NCI-H1694 treated with DMSO at 0.1 percent for 48 hours (cell line): Measurements from ENCODE around the gene SEMA6A.

ENCODE experiments used
- DNase-seq: peaks from one replicate; lab custom pipeline; 2025; lab: John Stamatoyannopoulos, UW

Gene SEMA6A, protein sequence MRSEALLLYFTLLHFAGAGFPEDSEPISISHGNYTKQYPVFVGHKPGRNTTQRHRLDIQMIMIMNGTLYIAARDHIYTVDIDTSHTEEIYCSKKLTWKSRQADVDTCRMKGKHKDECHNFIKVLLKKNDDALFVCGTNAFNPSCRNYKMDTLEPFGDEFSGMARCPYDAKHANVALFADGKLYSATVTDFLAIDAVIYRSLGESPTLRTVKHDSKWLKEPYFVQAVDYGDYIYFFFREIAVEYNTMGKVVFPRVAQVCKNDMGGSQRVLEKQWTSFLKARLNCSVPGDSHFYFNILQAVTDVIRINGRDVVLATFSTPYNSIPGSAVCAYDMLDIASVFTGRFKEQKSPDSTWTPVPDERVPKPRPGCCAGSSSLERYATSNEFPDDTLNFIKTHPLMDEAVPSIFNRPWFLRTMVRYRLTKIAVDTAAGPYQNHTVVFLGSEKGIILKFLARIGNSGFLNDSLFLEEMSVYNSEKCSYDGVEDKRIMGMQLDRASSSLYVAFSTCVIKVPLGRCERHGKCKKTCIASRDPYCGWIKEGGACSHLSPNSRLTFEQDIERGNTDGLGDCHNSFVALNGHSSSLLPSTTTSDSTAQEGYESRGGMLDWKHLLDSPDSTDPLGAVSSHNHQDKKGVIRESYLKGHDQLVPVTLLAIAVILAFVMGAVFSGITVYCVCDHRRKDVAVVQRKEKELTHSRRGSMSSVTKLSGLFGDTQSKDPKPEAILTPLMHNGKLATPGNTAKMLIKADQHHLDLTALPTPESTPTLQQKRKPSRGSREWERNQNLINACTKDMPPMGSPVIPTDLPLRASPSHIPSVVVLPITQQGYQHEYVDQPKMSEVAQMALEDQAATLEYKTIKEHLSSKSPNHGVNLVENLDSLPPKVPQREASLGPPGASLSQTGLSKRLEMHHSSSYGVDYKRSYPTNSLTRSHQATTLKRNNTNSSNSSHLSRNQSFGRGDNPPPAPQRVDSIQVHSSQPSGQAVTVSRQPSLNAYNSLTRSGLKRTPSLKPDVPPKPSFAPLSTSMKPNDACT

DNA sequence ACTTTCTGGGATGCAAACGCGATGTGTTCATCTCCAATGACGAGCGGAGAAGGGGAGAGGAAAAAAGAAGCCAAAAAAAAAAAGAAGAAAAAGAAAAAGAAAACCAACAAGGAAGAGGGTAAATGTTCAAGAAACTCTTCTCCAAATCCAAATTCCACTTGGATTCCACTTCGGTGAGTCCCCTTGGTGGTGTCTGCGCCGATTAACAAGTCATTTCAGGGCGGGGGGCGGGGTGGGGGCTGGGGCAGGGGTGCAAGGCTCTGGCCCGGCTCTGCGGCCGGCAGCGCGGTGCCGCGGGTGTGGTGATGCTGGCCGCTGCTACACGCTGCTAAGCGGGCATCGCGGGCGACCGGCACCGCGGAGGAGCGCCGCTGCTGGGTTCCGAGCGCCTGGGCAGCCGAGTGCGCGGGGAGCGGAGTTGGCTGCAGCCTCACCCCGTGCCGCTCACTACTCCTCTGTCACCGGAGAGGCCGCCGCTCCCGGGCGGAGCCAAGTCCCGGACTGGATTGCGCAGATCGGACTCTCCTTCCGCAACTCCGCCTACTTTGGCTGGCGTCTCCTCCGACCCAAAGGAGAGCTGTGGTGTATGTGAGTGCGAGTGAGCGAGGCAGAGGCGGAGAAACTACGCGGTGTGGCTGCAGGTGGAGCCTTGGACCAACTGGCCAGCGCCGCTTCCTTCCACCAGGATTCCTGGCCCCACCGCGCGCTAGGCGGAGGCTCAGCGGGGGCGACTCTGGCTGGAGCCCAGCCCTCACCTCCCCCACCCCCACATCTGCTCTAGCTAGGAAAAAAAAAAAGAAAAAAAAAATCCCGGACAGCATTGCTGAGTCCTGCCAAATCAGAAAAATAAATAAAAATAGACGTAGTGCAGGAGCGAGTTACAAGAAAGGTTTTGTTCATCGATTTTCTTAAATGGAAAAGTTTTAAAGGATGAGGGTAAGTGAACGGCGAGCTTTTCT lies at the start of gene SEMA6A:
Gene SEMA6A, minus strand, starts transcription at position 457 of the 959 bp plus-strand sequence. CDS start 69,879 bp downstream, outside the sequence.
- peak; percentile 67 for DNase-seq

DNA sequence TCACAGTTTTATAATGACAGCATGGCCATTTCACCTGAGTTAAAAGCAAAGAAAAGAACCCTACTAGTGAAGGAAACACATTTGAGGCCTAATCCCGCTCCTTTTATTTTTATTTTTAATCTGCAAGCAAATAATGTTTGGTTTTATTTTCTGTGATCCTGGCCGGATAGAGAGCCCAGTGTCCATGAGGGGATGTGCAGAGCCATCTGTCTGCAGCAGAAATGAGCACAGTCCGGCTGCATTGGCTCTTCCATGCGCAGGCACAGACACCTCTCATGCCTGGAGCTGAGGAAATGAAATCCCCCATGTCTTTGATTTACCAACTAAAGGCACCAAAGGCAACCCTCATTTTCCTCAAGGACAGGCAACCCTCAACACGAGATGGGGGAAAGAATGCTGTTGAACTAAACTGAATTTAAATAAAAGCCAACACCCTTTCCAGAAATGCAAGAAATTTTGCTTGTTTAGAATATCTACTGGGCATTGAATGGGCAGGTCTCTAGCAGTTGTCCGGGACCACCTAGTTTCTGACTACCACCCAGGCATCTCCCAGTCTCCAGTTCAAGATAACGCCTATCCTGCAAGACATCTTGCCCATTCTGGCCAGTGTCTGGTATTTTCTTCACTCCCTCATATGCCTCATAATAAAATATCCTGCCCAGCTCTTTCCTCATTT lies 47.9 kb upstream of the SEMA6A start:
- DNase-seq = no peak

DNA sequence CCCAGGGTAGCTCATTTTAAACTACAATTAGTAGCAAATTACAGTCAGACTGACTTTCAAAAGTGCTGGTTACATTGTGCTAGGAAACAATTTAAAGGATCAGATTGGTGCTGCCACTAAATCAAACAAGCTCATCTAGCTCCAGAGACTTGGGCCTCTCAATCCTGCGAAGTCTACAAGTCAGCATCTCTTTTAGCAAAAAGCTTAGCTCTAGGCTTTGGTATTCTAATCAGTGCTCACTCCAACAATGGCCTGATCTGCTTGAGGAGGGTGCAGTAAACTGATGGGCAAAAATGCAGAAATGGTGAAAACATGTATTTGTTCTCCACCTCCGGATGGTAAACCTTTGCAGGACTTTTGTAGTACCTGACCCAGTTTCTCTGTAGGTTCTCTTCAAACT lies 47.0 kb upstream of the SEMA6A start:
- no peak for DNase-seq

DNA sequence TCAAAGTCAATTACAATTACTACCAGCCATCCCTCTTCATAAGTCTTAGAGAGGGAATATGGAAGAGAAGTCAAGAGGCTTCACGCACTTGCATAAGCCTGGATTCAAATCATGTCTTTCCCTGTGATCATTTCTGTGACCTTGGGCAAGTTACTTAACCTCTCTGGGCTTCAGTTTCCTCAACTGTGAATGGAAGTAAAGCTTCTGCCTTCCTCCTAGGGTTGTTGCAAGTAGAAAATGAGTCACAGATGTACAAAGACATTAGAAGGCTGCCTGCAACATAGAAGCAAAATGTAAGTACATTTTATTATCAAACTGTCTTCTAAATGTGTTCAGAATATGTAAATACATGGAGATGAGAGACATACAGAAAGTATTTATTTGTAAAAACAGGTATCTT lies 42.3 kb upstream of the SEMA6A start:
- no peak for DNase-seq

DNA sequence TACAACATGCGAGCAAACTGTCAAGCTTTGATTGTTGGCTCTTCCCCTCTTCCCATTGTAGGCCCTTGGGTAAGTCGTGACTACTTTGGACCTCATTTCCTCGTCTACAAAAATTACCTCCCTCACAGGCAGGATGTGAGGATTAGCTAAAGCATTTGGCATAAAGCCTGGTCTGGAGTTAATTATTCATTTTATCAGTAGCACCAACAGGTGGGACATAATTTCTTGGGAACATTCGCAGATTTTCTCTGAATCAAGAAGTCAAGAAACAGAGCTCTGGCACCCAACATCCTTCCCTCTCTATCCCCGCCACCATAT lies 39.9 kb upstream of the SEMA6A start:
- DNase-seq = no peak

DNA sequence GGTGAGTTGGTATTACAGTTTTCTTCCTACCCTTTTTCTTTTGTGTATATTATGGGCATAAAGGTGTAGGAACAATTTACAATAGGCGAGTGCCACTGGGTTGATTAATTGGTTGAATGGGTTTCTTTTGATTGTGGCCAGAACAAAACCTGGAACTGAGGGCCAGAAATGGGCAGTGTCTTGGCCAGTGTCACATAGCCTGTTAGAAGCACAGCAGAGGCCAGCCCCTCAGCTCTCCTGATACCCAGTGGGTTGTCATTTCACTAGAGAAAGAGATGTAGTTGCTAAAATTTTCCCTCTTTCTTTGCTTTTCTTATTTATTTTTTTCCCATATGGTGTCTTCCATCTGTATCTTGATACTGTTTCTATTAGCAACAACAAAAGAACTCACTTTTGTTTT lies 38.8 kb upstream of the SEMA6A start:
- DNase-seq = no peak

DNA sequence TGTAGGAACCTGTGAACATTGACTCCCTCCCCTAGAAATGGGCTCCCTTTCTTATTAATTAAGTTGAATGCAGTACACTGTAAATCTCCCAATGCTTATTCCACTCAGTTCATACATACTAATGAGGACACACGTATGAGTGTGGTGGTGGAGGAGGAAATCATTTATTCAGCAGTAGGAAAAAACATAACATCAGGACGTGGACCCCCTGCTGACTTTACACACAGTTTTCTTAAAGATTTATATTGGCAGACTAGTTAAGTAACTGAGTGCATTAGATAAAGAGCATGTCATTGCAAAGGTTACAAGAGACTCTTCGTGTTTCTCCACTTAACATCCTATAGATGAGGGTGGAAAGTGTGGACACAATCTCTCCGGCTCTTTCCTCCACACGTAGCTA lies 37.8 kb upstream of the SEMA6A start:
- no peak for DNase-seq

DNA sequence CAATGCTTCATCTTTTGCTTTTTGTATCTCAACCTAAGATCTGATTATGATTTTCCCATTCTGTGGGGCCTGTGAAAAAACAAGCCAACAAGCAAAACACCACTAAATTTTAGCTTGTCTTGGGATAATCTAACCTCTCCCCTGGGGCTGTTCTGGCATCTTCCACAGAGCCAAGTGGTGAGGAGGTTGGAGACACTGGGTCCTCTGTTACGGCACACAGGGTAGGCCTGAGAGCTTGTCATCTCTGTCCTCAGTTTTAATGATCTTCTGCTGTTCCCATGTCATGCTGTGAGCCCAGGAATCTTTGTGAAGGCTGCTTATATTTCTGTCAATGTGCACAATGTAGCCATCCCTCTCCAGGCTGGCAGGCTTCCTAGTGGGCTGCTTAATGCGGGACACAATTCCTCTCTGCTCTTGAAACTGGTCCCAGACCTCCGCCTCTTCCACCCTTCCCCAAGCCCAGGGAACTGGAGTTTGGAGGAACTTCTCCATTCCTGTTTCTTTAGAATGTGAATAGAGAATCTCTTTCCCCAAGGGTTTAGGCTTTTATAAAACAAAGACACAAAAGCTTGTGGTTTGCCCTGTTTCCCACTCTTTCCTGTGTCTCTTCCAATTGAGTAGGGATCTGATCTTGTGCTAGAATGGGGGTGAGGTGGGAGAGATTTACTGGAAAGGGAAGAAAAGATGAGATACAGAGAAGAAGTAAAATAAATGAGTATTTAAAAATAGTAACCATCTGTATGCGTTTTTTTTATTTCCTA lies 30.9 kb upstream of the SEMA6A start:
- DNase-seq = no peak

DNA sequence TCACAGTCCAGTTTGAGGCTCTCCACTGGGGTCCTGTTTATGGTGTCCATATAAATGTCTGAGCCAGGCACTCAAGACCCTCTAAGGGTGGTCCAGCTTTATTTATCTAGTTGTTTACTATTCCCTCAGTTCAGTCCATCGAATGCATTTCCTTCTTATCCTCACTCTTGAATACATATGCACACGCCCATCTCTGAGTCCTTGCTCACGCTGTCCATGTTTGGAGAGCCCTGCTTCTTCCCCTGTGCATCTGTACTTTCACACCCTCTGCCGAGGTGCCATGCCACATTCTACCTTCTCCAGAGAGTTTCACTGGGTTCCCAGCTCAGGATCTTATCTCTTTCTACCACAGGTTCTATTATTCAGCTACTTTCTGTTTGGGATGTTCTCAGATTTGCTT lies 30.2 kb upstream of the SEMA6A start:
- DNase-seq = no peak

DNA sequence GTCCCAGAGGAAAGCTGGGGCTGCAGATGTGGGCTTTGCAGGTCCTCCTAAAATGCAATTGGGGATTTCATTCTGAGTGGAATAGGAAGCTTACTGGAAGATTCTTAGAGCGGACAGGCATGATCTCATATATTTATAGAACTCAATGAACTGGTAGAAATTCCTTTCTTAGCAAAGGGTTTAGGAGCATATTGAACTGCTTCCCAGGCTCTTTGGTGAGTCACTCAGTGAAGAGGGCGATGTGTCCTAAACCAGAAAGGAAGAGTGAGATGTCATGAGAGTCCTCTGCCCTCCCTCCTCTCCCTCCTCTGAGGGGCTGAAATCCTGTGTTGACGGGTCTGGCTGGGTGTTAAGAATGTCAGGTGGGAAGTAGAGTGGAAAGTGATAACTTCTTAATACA lies 26.3 kb upstream of the SEMA6A start:
- DNase-seq = no peak

DNA sequence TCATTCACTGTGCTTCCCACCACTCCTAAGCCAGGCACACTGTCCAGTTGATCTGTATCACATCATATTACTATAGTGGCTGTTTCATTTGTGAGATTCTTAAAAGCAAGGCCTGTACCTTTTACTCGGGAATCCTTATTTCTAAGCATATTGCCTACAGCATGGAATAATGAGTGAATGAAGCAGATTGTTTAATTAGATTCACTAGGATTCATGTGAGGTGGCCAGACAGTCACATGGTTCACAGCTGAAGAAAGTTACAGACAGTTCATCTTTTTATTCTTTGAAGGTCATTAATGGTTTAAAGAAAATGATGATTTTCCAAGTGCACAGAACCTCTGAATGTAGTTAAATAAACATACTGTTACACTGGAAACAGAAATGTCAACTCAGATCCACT lies 24.3 kb upstream of the SEMA6A start:
- DNase-seq = no peak

DNA sequence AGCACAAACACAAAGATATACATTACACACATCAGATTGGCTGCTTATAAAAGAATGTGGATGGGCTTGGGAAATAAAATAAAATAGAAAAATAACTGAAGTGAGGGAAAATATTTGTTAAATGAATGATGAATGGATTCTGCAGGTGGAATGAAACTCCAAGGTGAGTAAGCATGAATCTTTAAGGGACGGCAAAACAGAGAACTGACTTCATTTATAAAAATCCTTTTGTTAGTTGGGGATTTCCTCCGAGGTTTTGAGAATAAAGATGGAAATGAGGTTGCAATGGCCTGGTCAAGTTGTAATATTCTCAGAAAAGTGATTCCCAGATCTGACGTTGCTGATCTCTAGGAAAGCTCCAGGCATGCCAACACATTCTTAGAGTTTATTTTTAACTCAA lies 20.9 kb upstream of the SEMA6A start:
- DNase-seq = no peak

DNA sequence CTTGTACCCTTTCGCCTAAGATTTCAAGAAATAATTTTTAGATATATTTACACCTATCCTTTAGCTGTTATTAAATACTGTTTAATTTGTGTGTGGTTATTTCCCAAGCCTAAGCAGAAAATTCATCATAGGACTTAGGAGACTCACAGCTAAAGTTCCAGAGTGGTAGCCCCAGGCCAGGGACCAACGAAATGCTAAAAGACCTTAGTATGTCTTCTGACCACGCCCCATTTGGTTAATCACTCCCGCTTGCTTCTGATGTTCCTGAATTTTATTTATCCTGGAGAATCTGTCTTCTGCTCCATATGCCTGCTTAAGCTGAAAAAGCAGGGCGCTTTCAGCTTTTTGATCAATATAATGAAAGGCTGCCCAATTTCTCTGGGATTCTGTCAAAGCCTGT lies 18.7 kb upstream of the SEMA6A start:
- DNase-seq = no peak

DNA sequence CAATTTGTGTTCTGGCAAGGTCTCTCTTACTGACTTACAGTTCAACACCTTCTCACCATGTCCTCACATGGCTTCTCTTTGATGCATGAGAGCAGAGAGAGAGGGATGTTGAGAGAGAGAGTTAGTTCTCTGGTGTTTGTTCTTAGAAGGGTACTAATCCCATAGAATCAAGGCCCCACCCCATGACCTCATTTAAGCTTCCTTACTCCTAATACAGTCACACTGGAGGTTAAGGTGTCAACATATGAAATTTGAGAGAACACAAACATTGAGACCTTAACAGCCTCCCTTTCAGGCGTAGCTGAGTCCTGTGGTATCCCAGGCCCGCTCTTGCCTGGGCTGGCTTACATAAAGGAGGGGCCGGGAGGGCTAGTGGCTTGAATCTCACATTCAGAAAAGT lies 10.6 kb upstream of the SEMA6A start:
- DNase-seq = no peak

DNA sequence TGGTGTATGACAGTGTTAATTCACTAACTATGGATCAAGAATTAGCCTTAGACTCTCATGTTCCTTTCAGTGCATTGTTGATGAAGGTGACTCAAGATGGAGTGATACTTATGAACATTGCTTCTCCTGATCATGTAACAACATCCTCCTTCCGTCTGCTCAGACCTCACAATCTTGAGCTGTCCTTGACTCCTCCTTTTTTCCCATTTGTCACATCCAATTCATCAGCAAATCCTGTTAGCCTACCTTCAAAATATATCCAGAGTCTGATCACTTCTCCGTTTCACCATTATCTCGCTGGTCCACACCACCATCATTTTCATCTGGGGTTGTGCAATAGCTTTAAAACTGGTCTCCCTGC lies 9.2 kb upstream of the SEMA6A start:
- no peak for DNase-seq

DNA sequence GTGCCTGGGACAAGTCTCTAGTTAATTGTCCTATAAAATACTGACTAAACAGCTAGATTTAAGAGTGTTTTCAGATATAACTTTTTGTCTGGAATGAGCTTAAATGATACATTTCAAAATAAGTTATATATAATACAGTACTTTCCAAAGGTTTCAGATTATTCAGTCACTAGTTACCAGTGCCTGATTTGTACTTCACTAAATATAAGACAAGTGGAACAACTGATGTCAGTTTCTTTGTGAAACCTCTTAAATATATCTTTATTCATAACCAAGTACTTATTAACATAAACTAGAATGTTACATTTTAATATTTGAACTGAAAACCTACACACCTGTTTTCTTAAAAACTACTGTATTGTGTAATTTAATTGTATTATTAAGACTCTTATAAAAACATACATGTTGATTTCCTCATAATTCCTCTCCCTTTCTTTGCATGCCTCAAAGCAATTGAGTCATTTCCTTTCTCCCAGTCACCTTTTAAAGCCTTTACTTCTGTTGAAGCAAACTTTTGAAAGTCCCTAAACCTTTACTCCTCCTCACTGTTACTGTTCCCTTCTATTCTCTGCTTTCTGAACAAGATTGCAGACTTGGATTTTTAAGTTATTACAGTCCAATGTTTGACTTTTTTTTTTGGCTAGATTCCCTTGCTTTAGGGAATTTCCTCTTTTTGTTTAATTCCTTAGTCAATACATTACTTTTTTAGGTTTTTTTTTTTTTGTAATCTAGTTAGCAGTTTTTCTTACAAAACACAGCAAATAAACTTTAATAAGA lies 8.7 kb upstream of the SEMA6A start:
- no peak for DNase-seq

DNA sequence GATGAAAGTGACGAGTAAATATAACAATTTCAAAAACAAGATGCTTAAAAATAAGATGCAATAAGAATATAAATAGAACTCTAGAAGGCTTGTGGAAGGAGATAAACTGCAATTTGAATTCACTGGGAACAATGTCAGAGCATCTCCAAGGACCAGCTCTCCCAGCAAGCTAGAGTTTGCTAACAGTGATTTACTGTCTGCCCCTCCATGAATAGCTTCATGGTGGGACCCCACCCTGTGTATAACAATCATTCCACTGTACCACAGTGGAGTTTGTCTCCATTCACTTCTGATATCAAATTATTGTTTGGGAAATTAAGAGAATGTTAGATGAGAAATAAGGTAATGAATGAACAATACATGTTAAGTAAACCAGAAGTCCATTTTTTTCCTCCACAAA lies 7.3 kb upstream of the SEMA6A start:
- no peak for DNase-seq

DNA sequence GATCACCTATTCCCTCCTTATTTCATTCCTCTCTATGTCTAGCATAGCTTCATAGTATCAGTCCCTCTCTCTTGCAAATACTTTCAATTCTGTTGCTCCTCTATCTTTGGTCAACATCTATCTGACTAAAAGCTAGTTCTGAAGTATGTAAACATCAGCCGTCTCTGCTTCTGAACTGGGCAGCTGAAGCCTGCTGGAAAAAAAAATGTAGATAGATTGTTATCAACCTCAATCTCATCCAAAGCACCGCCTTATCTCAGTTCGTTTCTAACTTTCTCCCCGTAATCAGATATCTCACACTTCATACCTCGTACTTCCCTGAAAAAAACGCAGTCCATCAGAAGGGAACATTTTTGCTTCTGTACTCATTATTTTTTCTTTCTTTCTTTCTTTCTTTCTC lies 4.5 kb upstream of the SEMA6A start:
- no peak for DNase-seq

DNA sequence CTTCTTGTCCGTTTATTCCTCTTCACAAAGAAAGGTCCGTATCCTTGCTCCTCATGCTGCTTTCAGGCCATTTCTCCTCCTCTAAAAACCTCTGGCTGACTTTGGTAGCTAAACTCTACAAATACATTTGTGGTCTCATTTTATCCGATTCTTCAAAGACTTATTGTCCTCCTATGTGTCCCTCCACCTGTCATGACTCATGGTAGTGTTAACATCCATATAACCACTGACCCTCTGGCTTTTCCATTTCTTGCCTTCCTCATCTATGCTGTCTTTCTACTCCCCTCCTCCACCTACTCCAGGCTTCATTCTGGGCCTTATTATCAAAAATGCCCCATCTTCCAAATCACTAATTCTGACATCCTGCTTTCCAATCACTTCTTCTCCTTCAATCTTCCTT lies 4.1 kb upstream of the SEMA6A start:
- no peak for DNase-seq
